K562 (cell line): Measurements from ENCODE around the gene DOCK3. TPM values are rescaled to one million over a fixed set of nuclear protein-coding genes. Genes with fewer than 3 reads are reported as not detected.

Experiments
- ARID2 ChIP-seq: fragments of 450-650 bp; IDR thresholded peaks from 2 replicates; pipeline ENCODE4 v1.6.1; 2017; ENCODE audit warnings: antibody characterized with exemption, mild to moderate bottlenecking
- CBX2 ChIP-seq: fragments of 200-600 bp; sonication (generic); IDR thresholded peaks from one replicate; pipeline ENCODE4 v1.6.1; 2012; ENCODE audit warnings: mild to moderate bottlenecking, low read length, inconsistent platforms; ENCODE audit not compliant: insufficient read depth, poor library complexity, severe bottlenecking
- ELK1 ChIP-seq: sonication (generic); formaldehyde crosslinking; IDR thresholded peaks from 2 replicates; pipeline ENCODE4 v1.8.1; 2022; ENCODE audit warnings: missing genetic modification reagents
- NFE2L1 ChIP-seq: fragments of 450-650 bp; IDR thresholded peaks from 2 replicates; pipeline ENCODE4 v1.6.1; 2016; ENCODE audit warnings: missing genetic modification characterization, low read depth, mild to moderate bottlenecking, missing compliant biosample characterization, moderate library complexity, borderline replicate concordance
- RAD21 ChIP-seq, 2 experiments: fragments of 250-450 bp in 1 of 2; fragments of 450-650 bp in 1 of 2; sonication (Bioruptor Pico) in 1 of 2; formaldehyde crosslinking in 1 of 2; IDR thresholded peaks in 1 of 2; conservative IDR thresholded peaks in 1 of 2; 2 replicates each; pipeline versions ENCODE4 v1.4.0 to v1.8.0; 2020 to 2022; ENCODE audit warnings: mild to moderate bottlenecking in 2 of 2, moderate library complexity in 1 of 2
- RNF2 ChIP-seq: sonication (generic); IDR thresholded peaks from 2 replicates; pipeline ENCODE4 v1.6.1; 2016
- SMC3 ChIP-seq: conservative IDR thresholded peaks from 2 replicates; pipeline ENCODE4 v1.6.1; 2011; ENCODE audit warnings: low read depth, low read length, improper control_type of control experiment; ENCODE audit not compliant: insufficient read depth
- TFAM ChIP-seq: fragments of 250-450 bp; sonication (Bioruptor Pico); conservative IDR thresholded peaks from 2 replicates; pipeline ENCODE4 v1.5.0; 2021; ENCODE audit warnings: mild to moderate bottlenecking, moderate library complexity
- ZFP30 ChIP-seq: fragments of 250-450 bp; sonication (Bioruptor Pico); IDR thresholded peaks from 2 replicates; pipeline ENCODE4 v1.8.0; 2022; ENCODE audit warnings: moderate library complexity, mild to moderate bottlenecking, inconsistent platforms, borderline replicate concordance
- polyA plus RNA-seq, 8 experiments: library from polyadenylated mRNA; depleted of rRNA in 4 of 8; stranded (reverse) in 5 of 8; unstranded in 3 of 8; fragments of >200 nt; fragmentation: Nextera tagmentation in 2 of 8; fragmentation: Illumina TruSeq in 1 of 8; extraction: Ambion mirVana in 2 of 8; extraction: Trizol in 1 of 8; gene quantifications; 2 replicates each; pipeline versions ENCODE4 v1.2.1 to v1.2.3, GENCODE V29; 2011 to 2014; ENCODE audit warnings: inconsistent platforms in 1 of 8, missing spikeins in 1 of 8
- total RNA-seq, 7 experiments: library from RNA; depleted of rRNA in 6 of 7; stranded (reverse); fragments of >200 nt in 6 of 7; fragmentation: Illumina TruSeq in 2 of 7; extraction: Trizol in 2 of 7; gene quantifications; 2 replicates each; pipeline versions ENCODE4 v1.2.1 to v1.2.3, GENCODE V29; 2011 to 2021; ENCODE audit warnings: low replicate concordance in 1 of 7
- TF ChIP-seq, protein P1 (sequence below): fragments of 450-650 bp; IDR thresholded peaks from 2 replicates; pipeline ENCODE4 v1.6.1; 2016; ENCODE audit warnings: mild to moderate bottlenecking, moderate library complexity
- TF ChIP-seq, protein P2 (sequence below), 3 experiments: IDR thresholded peaks in 2 of 3; conservative IDR thresholded peaks in 1 of 3; 2 replicates each; pipeline ENCODE4 v1.5.1; 2011 to 2012; ENCODE audit warnings: low read length in 3 of 3, mild to moderate bottlenecking in 3 of 3, control low read depth in 2 of 3, improper control_type of control experiment in 1 of 3, inconsistent platforms in 1 of 3, low read depth in 1 of 3, mixed read lengths in 1 of 3, moderate library complexity in 1 of 3; ENCODE audit not compliant: insufficient read depth in 2 of 3

DOCK3 gene
- total and polyA plus RNA-seq, 9 of the 15 experiments (the other 6 are each of a cell fraction or from before 2014, with no cell fraction given) = under 0.01 to 0.03 (median 0.01) TPM; not detected in 4

- TF ChIP-seq, protein P1, sequence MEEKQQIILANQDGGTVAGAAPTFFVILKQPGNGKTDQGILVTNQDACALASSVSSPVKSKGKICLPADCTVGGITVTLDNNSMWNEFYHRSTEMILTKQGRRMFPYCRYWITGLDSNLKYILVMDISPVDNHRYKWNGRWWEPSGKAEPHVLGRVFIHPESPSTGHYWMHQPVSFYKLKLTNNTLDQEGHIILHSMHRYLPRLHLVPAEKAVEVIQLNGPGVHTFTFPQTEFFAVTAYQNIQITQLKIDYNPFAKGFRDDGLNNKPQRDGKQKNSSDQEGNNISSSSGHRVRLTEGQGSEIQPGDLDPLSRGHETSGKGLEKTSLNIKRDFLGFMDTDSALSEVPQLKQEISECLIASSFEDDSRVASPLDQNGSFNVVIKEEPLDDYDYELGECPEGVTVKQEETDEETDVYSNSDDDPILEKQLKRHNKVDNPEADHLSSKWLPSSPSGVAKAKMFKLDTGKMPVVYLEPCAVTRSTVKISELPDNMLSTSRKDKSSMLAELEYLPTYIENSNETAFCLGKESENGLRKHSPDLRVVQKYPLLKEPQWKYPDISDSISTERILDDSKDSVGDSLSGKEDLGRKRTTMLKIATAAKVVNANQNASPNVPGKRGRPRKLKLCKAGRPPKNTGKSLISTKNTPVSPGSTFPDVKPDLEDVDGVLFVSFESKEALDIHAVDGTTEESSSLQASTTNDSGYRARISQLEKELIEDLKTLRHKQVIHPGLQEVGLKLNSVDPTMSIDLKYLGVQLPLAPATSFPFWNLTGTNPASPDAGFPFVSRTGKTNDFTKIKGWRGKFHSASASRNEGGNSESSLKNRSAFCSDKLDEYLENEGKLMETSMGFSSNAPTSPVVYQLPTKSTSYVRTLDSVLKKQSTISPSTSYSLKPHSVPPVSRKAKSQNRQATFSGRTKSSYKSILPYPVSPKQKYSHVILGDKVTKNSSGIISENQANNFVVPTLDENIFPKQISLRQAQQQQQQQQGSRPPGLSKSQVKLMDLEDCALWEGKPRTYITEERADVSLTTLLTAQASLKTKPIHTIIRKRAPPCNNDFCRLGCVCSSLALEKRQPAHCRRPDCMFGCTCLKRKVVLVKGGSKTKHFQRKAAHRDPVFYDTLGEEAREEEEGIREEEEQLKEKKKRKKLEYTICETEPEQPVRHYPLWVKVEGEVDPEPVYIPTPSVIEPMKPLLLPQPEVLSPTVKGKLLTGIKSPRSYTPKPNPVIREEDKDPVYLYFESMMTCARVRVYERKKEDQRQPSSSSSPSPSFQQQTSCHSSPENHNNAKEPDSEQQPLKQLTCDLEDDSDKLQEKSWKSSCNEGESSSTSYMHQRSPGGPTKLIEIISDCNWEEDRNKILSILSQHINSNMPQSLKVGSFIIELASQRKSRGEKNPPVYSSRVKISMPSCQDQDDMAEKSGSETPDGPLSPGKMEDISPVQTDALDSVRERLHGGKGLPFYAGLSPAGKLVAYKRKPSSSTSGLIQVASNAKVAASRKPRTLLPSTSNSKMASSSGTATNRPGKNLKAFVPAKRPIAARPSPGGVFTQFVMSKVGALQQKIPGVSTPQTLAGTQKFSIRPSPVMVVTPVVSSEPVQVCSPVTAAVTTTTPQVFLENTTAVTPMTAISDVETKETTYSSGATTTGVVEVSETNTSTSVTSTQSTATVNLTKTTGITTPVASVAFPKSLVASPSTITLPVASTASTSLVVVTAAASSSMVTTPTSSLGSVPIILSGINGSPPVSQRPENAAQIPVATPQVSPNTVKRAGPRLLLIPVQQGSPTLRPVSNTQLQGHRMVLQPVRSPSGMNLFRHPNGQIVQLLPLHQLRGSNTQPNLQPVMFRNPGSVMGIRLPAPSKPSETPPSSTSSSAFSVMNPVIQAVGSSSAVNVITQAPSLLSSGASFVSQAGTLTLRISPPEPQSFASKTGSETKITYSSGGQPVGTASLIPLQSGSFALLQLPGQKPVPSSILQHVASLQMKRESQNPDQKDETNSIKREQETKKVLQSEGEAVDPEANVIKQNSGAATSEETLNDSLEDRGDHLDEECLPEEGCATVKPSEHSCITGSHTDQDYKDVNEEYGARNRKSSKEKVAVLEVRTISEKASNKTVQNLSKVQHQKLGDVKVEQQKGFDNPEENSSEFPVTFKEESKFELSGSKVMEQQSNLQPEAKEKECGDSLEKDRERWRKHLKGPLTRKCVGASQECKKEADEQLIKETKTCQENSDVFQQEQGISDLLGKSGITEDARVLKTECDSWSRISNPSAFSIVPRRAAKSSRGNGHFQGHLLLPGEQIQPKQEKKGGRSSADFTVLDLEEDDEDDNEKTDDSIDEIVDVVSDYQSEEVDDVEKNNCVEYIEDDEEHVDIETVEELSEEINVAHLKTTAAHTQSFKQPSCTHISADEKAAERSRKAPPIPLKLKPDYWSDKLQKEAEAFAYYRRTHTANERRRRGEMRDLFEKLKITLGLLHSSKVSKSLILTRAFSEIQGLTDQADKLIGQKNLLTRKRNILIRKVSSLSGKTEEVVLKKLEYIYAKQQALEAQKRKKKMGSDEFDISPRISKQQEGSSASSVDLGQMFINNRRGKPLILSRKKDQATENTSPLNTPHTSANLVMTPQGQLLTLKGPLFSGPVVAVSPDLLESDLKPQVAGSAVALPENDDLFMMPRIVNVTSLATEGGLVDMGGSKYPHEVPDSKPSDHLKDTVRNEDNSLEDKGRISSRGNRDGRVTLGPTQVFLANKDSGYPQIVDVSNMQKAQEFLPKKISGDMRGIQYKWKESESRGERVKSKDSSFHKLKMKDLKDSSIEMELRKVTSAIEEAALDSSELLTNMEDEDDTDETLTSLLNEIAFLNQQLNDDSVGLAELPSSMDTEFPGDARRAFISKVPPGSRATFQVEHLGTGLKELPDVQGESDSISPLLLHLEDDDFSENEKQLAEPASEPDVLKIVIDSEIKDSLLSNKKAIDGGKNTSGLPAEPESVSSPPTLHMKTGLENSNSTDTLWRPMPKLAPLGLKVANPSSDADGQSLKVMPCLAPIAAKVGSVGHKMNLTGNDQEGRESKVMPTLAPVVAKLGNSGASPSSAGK = no peak
- TF ChIP-seq ELK1 (CRISPR knock-in tag) (no peak), ZFP30 (no peak), RNF2 (no peak), CBX2 (no peak), RAD21 (CRISPR knock-in tag; conservative IDR thresholded peaks at IDR 0.05 in 1 of 2, IDR thresholded peaks at IDR 0.05 in 1 of 2) (peak; percentile 52 to 77), NFE2L1 (no peak), SMC3 (peak; percentile 29; the same call in 1 of the 2 replicates), TFAM (CRISPR knock-in tag) (no peak), ARID2 (no peak)
- TF ChIP-seq, protein P2, sequence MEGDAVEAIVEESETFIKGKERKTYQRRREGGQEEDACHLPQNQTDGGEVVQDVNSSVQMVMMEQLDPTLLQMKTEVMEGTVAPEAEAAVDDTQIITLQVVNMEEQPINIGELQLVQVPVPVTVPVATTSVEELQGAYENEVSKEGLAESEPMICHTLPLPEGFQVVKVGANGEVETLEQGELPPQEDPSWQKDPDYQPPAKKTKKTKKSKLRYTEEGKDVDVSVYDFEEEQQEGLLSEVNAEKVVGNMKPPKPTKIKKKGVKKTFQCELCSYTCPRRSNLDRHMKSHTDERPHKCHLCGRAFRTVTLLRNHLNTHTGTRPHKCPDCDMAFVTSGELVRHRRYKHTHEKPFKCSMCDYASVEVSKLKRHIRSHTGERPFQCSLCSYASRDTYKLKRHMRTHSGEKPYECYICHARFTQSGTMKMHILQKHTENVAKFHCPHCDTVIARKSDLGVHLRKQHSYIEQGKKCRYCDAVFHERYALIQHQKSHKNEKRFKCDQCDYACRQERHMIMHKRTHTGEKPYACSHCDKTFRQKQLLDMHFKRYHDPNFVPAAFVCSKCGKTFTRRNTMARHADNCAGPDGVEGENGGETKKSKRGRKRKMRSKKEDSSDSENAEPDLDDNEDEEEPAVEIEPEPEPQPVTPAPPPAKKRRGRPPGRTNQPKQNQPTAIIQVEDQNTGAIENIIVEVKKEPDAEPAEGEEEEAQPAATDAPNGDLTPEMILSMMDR (IDR thresholded peaks at IDR 0.05 in 2 of 3, conservative IDR thresholded peaks at IDR 0.05 in 1 of 3; ENCODE audit: insufficient read depth in 2 of 3, low read depth in 1 of 3, low read length in 3 of 3) = peak; percentile 49 to 74 (median 54); a peak in 5 of 6 replicates
These were observed 697.3 kb downstream of the DOCK3 start (continued) for GRCh38 chr3:51371943-51372557.
